ENCODE results near the gene MLST8.

GRCh38 chr16:2235234-2235651, 30.0 kb downstream of the MLST8 start:
- TF ChIP-seq CTCF (IDR thresholded peaks at IDR 0.05) = no peak
- TF ChIP-seq EZH2 (IDR thresholded peaks at IDR 0.05; ENCODE audit: borderline replicate concordance, insufficient read depth, low read depth, low read length, poor library complexity, severe bottlenecking) = no peak

Data from B cell (primary cell).